ENCODE data around the gene ZNF195.

DNA sequence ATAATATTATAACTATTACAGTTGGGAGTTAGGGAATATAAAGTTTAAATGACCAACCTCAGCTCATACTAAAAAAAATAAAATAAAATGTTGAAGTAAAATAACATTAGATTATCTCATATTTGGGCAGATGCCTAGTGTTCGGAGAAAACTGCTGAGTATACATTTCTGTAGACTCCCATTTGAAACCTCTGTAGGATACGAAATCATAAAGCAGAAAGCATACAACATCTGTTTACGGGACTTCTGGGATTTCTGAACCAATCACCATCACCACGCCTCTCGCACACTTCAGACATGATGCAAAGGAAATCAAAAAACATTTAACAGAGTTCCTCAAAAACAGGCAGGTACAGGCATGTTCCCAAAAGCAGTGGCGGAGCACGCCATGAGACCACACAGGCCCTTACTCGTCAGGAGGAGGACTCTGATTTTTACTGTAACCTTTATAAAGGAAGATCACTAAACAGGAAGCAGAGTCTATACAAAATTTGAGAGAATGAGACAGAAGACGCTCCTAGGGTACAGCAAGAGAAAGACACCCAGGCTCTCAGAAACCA, 8.6 kb downstream of the ZNF195 start:
- no peak for TF ChIP-seq POLR2A (IDR thresholded peaks at IDR 0.05)
- TF ChIP-seq, protein P1, sequence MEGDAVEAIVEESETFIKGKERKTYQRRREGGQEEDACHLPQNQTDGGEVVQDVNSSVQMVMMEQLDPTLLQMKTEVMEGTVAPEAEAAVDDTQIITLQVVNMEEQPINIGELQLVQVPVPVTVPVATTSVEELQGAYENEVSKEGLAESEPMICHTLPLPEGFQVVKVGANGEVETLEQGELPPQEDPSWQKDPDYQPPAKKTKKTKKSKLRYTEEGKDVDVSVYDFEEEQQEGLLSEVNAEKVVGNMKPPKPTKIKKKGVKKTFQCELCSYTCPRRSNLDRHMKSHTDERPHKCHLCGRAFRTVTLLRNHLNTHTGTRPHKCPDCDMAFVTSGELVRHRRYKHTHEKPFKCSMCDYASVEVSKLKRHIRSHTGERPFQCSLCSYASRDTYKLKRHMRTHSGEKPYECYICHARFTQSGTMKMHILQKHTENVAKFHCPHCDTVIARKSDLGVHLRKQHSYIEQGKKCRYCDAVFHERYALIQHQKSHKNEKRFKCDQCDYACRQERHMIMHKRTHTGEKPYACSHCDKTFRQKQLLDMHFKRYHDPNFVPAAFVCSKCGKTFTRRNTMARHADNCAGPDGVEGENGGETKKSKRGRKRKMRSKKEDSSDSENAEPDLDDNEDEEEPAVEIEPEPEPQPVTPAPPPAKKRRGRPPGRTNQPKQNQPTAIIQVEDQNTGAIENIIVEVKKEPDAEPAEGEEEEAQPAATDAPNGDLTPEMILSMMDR (IDR thresholded peaks at IDR 0.05): no peak

Measured in right lobe of liver (tissue), 4 donors.